ENCODE data around the gene SOX21.

Gene SOX21

DNA sequence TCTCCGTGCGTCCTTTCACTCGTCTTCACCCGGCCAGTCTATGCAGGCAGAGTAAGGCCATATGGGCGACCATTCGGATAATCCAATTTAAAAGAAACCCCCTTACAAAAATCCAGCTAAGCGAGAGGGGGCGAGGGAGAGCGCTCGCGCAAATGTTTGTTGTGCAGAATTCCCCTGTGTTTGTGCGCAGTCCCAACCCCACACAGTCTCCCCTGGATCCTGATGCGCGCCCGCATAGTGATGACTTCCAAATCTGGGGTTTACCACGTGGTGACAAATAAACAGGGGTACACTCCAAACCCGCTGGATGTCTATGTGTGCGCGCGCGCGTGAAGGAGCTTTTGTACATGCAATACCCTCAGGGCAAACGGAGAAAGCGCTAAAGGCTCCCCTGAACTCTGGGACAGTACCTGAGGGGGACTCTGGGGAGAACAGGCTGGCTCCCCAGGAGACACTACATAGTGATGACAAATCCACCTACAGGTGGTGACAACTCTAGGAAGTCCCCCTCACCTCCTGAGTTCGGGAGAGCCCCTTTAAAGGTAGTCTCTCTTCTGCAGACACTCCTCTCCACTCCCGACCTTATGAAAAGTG, 8.5 kb downstream of the SOX21 start:
- no peak for DNase-seq (ENCODE audit: low read depth, low spot score)
- H3K4me1 ChIP-seq (ENCODE audit: insufficient read depth, insufficient read length), result no peaks in the 10 kb centered on the region
- H3K27me3 ChIP-seq (ENCODE audit: insufficient read depth, insufficient read length), result peaks cover 22% of the 10 kb centered on the region
- H3K36me3 ChIP-seq (ENCODE audit: insufficient read depth, insufficient read length, low read length), result no peaks in the 10 kb centered on the region
- H3K4me3 ChIP-seq (ENCODE audit: insufficient read length, low read depth), result no peak overlapping the region
- no peak for TF ChIP-seq YY1 (IDR thresholded peaks at IDR 0.05; ENCODE audit: insufficient read depth, insufficient read length)
- TF ChIP-seq ZNF274 (IDR thresholded peaks at IDR 0.05; ENCODE audit: low read depth, low read length), result no peak
- TF ChIP-seq SUZ12 (IDR thresholded peaks at IDR 0.05; ENCODE audit: extremely low read depth, insufficient read depth, insufficient read length), result no peak
- peaks cover 11% of the 10 kb centered on the region; the same call in 1 of the 2 replicates for H3K9me3 ChIP-seq (ENCODE audit: insufficient read depth, low read length)
- no peak overlapping the region for H3K9ac ChIP-seq (ENCODE audit: insufficient read length, low read depth)

DNA sequence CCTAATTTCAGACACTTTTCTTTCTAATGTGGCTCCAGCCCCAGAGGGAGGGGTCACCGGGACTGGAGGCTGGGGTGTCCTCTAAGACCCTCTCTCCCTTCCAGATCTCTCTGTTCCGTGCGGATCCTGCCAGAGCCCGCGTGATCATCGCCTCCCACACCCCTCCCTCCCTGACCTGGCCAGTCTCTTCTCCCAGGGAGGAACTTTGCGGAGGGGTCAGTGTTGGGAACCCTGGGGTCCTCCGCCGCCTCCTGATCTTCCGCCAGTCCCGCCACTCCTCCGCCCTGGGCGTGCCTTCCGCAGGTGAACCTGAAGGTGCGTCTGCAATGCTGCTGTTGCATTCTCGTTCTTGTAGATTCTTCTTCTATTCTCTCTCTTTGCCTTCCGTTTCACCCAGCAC, 9.1 kb downstream of the SOX21 start:
- TF ChIP-seq ZNF274 (IDR thresholded peaks at IDR 0.05; ENCODE audit: low read depth, low read length), result no peak
- TF ChIP-seq YY1 (IDR thresholded peaks at IDR 0.05; ENCODE audit: insufficient read depth, insufficient read length), result no peak
- TF ChIP-seq SUZ12 (IDR thresholded peaks at IDR 0.05; ENCODE audit: extremely low read depth, insufficient read depth, insufficient read length), result no peak
- H3K9ac ChIP-seq (ENCODE audit: insufficient read length, low read depth), result no peak overlapping the region

DNA sequence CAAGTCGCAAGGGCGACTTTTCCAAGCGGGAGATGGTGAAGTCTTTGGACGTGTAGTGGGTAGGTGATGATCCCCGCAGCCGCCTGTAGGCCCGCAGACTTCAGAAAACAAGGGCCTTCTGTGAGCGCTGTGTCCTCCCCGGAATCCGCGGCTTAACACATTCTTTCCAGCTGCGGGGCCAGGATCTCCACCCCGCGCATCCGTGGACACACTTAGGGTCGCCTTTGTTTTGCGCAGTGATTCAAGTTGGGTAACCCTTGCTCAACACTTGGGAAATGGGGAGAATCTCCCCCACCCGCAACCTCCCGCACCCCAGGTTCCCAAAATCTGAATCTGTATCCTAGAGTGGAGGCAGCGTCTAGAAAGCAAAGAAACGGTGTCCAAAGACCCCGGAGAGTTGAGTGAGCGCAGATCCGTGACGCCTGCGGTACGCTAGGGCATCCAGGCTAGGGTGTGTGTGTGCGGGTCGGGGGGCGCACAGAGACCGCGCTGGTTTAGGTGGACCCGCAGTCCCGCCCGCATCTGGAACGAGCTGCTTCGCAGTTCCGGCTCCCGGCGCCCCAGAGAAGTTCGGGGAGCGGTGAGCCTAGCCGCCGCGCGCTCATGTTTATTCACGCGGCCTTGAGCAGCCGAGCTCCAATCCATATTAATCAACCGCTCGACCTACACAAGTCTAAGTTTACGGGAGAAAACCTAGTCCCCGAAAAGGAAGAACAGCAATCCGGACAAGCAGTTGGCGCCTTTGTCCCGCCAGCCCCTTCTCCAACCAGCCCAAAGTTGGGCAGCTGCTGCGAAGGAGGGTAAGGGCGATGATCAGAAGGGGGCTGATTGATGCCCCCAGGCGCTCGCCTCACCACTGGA, 9.9 kb downstream of the SOX21 start:
- Histone ChIP-seq H3K4me3 (ENCODE audit: insufficient read length, low read depth) (no peak overlapping the region), H3K36me3 (ENCODE audit: insufficient read depth, insufficient read length, low read length) (no peaks in the 10 kb centered on the region), H3K9me3 (ENCODE audit: insufficient read depth, low read length) (peaks cover 11% of the 10 kb centered on the region; the same call in 1 of the 2 replicates), H3K9ac (ENCODE audit: insufficient read length, low read depth) (no peak overlapping the region), H3K27me3 (ENCODE audit: insufficient read depth, insufficient read length) (peaks cover 13% of the 10 kb centered on the region), H3K4me1 (ENCODE audit: insufficient read depth, insufficient read length) (no peaks in the 10 kb centered on the region)
- TF ChIP-seq SUZ12 (IDR thresholded peaks at IDR 0.05; ENCODE audit: extremely low read depth, insufficient read depth, insufficient read length) (no peak), ZNF274 (IDR thresholded peaks at IDR 0.05; ENCODE audit: low read depth, low read length) (no peak), YY1 (IDR thresholded peaks at IDR 0.05; ENCODE audit: insufficient read depth, insufficient read length) (no peak)
- DNase-seq (ENCODE audit: low read depth, low spot score), result no peak

More for the DNA sequence above, 9.1 kb downstream of the SOX21 start:
- DNase-seq (ENCODE audit: low read depth, low spot score), result no peak
- Histone ChIP-seq H3K36me3 (ENCODE audit: insufficient read depth, insufficient read length, low read length) (no peaks in the 10 kb centered on the region), H3K9me3 (ENCODE audit: insufficient read depth, low read length) (peaks cover 11% of the 10 kb centered on the region; the same call in 1 of the 2 replicates), H3K27me3 (ENCODE audit: insufficient read depth, insufficient read length) (peaks cover 18% of the 10 kb centered on the region), H3K4me1 (ENCODE audit: insufficient read depth, insufficient read length) (no peaks in the 10 kb centered on the region), H3K4me3 (ENCODE audit: insufficient read length, low read depth) (no peak overlapping the region)

GRCh38 chr13:94701313-94702180, 10.8 kb downstream of the SOX21 start:
- H3K9ac ChIP-seq (ENCODE audit: insufficient read length, low read depth), result no peak overlapping the region
- H3K27me3 ChIP-seq (ENCODE audit: insufficient read depth, insufficient read length), result peaks cover 6% of the 10 kb centered on the region
- no peaks in the 10 kb centered on the region for H3K36me3 ChIP-seq (ENCODE audit: insufficient read depth, insufficient read length, low read length)
- no peak for TF ChIP-seq ZNF274 (IDR thresholded peaks at IDR 0.05; ENCODE audit: low read depth, low read length)
- no peak for TF ChIP-seq YY1 (IDR thresholded peaks at IDR 0.05; ENCODE audit: insufficient read depth, insufficient read length)
- TF ChIP-seq SUZ12 (IDR thresholded peaks at IDR 0.05; ENCODE audit: extremely low read depth, insufficient read depth, insufficient read length), result no peak
- H3K9me3 ChIP-seq (ENCODE audit: insufficient read depth, low read length), result peaks cover 11% of the 10 kb centered on the region; the same call in 1 of the 2 replicates
- no peak for DNase-seq (ENCODE audit: low read depth, low spot score)
- H3K4me3 ChIP-seq (ENCODE audit: insufficient read length, low read depth), result no peak overlapping the region
- no peaks in the 10 kb centered on the region for H3K4me1 ChIP-seq (ENCODE audit: insufficient read depth, insufficient read length)

GRCh38 chr13:94700536-94700935, 11.8 kb downstream of the SOX21 start:
- Histone ChIP-seq H3K27me3 (ENCODE audit: insufficient read depth, insufficient read length) (no peaks in the 10 kb centered on the region), H3K4me1 (ENCODE audit: insufficient read depth, insufficient read length) (no peaks in the 10 kb centered on the region), H3K4me3 (ENCODE audit: insufficient read length, low read depth) (no peak overlapping the region), H3K9ac (ENCODE audit: insufficient read length, low read depth) (no peak overlapping the region), H3K9me3 (ENCODE audit: insufficient read depth, low read length) (peaks cover 11% of the 10 kb centered on the region; the same call in 1 of the 2 replicates), H3K36me3 (ENCODE audit: insufficient read depth, insufficient read length, low read length) (no peaks in the 10 kb centered on the region)
- TF ChIP-seq SUZ12 (IDR thresholded peaks at IDR 0.05; ENCODE audit: extremely low read depth, insufficient read depth, insufficient read length), result no peak
- no peak for TF ChIP-seq ZNF274 (IDR thresholded peaks at IDR 0.05; ENCODE audit: low read depth, low read length)
- no peak for TF ChIP-seq YY1 (IDR thresholded peaks at IDR 0.05; ENCODE audit: insufficient read depth, insufficient read length)
- no peak for DNase-seq (ENCODE audit: low read depth, low spot score)

DNA sequence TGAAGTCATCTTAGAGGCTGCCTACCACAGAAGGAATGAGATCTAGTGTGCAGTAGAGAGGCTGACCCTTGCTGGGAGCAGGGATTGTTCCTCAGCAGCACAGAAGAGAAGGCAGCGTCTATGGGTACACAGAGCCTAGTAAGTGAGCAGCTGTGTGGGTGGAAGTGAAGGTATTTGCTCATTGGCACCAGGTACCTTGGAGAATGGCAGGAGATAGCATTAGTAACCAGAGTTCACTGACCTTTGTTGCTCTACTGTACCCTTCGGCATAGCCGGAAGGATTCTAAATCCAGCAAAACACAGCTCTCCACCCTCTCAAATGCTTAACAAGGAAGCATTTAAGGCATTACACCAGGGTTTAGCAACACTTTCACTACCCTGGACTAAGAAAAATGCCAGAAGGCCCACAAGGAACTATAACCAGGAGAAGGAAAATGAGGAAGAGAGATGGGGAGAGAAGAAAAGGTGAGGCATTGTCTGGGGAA, 12.3 kb downstream of the SOX21 start:
- DNase-seq (ENCODE audit: low read depth, low spot score), result no peak
- H3K27me3 ChIP-seq (ENCODE audit: insufficient read depth, insufficient read length), result no peaks in the 10 kb centered on the region

More for the DNA sequence above, 12.3 kb downstream of the SOX21 start:
- peaks cover 11% of the 10 kb centered on the region; the same call in 1 of the 2 replicates for H3K9me3 ChIP-seq (ENCODE audit: insufficient read depth, low read length)
- H3K4me3 ChIP-seq (ENCODE audit: insufficient read length, low read depth), result no peak overlapping the region
- no peaks in the 10 kb centered on the region for H3K4me1 ChIP-seq (ENCODE audit: insufficient read depth, insufficient read length)
- no peak for TF ChIP-seq SUZ12 (IDR thresholded peaks at IDR 0.05; ENCODE audit: extremely low read depth, insufficient read depth, insufficient read length)
- no peak for TF ChIP-seq ZNF274 (IDR thresholded peaks at IDR 0.05; ENCODE audit: low read depth, low read length)
- no peak for TF ChIP-seq YY1 (IDR thresholded peaks at IDR 0.05; ENCODE audit: insufficient read depth, insufficient read length)
- no peak overlapping the region for H3K9ac ChIP-seq (ENCODE audit: insufficient read length, low read depth)
- no peaks in the 10 kb centered on the region for H3K36me3 ChIP-seq (ENCODE audit: insufficient read depth, insufficient read length, low read length)
